Endothelial cell of umbilical vein (primary cell): ENCODE data around the gene INPP5A.

Experiments
- CTCF ChIP-seq, 2 donors: IDR thresholded peaks; 1 replicate in 1 of 2; 2 replicates in 1 of 2; pipeline ENCODE4 v1.5.1; 2011; ENCODE audit warnings: low read length in 2 of 2, mild to moderate bottlenecking in 2 of 2, moderate library complexity in 2 of 2, control low read depth in 1 of 2, inconsistent platforms in 1 of 2, low read depth in 1 of 2; ENCODE audit not compliant: insufficient read depth in 1 of 2; ENCODE audit errors: extremely low read depth in 1 of 2
- EZH2 ChIP-seq: IDR thresholded peaks from 2 replicates; pipeline ENCODE4 v1.6.1; 2012; ENCODE audit warnings: borderline replicate concordance, low read depth, mild to moderate bottlenecking, moderate library complexity, low read length, inconsistent platforms; ENCODE audit not compliant: severe bottlenecking
- FOS ChIP-seq: IDR thresholded peaks from 2 replicates; pipeline ENCODE4 v1.6.1; 2011; ENCODE audit warnings: mild to moderate bottlenecking, low read length, moderate library complexity, borderline replicate concordance; ENCODE audit not compliant: insufficient read depth
- GATA2 ChIP-seq: IDR thresholded peaks from 2 replicates; pipeline ENCODE4 v1.7.0; 2011; ENCODE audit warnings: low read depth, mild to moderate bottlenecking, moderate library complexity, mixed read lengths, low read length; ENCODE audit not compliant: insufficient read length, insufficient read depth
- JUN ChIP-seq: IDR thresholded peaks from 2 replicates; pipeline ENCODE4 v1.6.1; 2011; ENCODE audit warnings: borderline replicate concordance, low read depth; ENCODE audit not compliant: insufficient read length, insufficient read depth
- MAX ChIP-seq: IDR thresholded peaks from 2 replicates; pipeline ENCODE4 v1.6.1; 2011; ENCODE audit not compliant: insufficient read depth, insufficient read length
- MYC ChIP-seq: IDR thresholded peaks from one replicate; pipeline ENCODE4 v1.6.1; 2011; ENCODE audit warnings: mild to moderate bottlenecking, low read depth, low read length
- POLR2A ChIP-seq: IDR thresholded peaks from 2 replicates; pipeline ENCODE4 v1.6.1; 2012; ENCODE audit warnings: low read depth, mild to moderate bottlenecking, control low read depth, low read length
- POLR2AphosphoS5 ChIP-seq: IDR thresholded peaks from 2 replicates; pipeline ENCODE4 v1.6.1; 2012; ENCODE audit warnings: low read depth, mild to moderate bottlenecking, control low read depth, low read length, moderate library complexity; ENCODE audit not compliant: insufficient read depth

GRCh38 chr10:132539431-132539839, 1.8 kb downstream of the INPP5A start:
- TF ChIP-seq JUN = no peak
- no peak for TF ChIP-seq EZH2
- TF ChIP-seq CTCF (IDR thresholded peaks at IDR 0.05; ENCODE audit: extremely low read depth in 1 of 2, insufficient read depth in 1 of 2, low read depth in 1 of 2, low read length in 2 of 2) = no peak
- TF ChIP-seq MYC = no peak
- TF ChIP-seq POLR2AphosphoS5 = no peak
- TF ChIP-seq POLR2A = no peak
- no peak for TF ChIP-seq MAX
- no peak for TF ChIP-seq GATA2
- TF ChIP-seq FOS = no peak
